BE2C (cell line): ENCODE data around the gene MSRB3.
"Not testable (repeated sequence)": the region's sequence is repeated elsewhere in the genome, so short reads cannot be mapped to it uniquely, and the experiment has no call there.

Experiments
- DNase-seq: peaks from one replicate; pipeline ENCODE4 v3.0.0-alpha.2; 2020
- H3K27me3 ChIP-seq: fragments of 250-450 bp; sonication (Bioruptor Pico); 2 replicates; pipeline ENCODE4 v1.5.1; 2020; ENCODE audit warnings: mild to moderate bottlenecking
- H3K36me3 ChIP-seq: fragments of 250-450 bp; sonication (Bioruptor Pico); 2 replicates; pipeline ENCODE4 v1.5.1; 2020; ENCODE audit warnings: mild to moderate bottlenecking
- H3K4me1 ChIP-seq: fragments of 250-450 bp; sonication (Bioruptor Pico); 2 replicates; pipeline ENCODE4 v1.5.1; 2020
- H3K4me3 ChIP-seq: 2 replicates; pipeline ENCODE4 v1.5.1; 2011; ENCODE audit warnings: low read depth, low read length
- H3K9me3 ChIP-seq: fragments of 250-450 bp; sonication (Bioruptor Pico); 2 replicates; pipeline ENCODE4 v1.5.1; 2020
- CTCF ChIP-seq: IDR thresholded peaks from 2 replicates; pipeline ENCODE4 v1.5.1; 2012; ENCODE audit warnings: mild to moderate bottlenecking, low read depth, low read length

The MSRB3 gene

GRCh38 chr12:65308601-65309071 is 30.2 kb downstream of the MSRB3 start:
- no peak for TF ChIP-seq CTCF
- peak; percentile 9 for DNase-seq
- Histone ChIP-seq H3K9me3 (no peaks in the 10 kb centered on the region), H3K4me3 (no peak overlapping the region), H3K27me3 (peaks cover 3% of the 10 kb centered on the region), H3K4me1 (peaks cover 3% of the 10 kb centered on the region; the same call in 1 of the 2 replicates), H3K36me3 (no peaks in the 10 kb centered on the region)

- H3K27me3 ChIP-seq, result peaks cover 11% of the 10 kb centered on the region
- peaks cover 3% of the 10 kb centered on the region; the same call in 1 of the 2 replicates for H3K4me1 ChIP-seq
- TF ChIP-seq CTCF, result no peak
- no peak for DNase-seq
- H3K36me3 ChIP-seq, result no peaks in the 10 kb centered on the region
- no peak overlapping the region for H3K4me3 ChIP-seq
- no peaks in the 10 kb centered on the region for H3K9me3 ChIP-seq
Measured at GRCh38 chr12:65311260-65311659, 32.8 kb downstream of the MSRB3 start.

GRCh38 chr12:65313719-65314317 is 35.3 kb downstream of the MSRB3 start:
- H3K9me3 ChIP-seq, result no peaks in the 10 kb centered on the region
- H3K36me3 ChIP-seq, result no peaks in the 10 kb centered on the region
- peaks cover 27% of the 10 kb centered on the region for H3K27me3 ChIP-seq
- DNase-seq, result no peak
- TF ChIP-seq CTCF, result peak; percentile 30; the same call in 1 of the 2 replicates
- H3K4me1 ChIP-seq, result no peaks in the 10 kb centered on the region; the same call in 1 of the 2 replicates
- H3K4me3 ChIP-seq, result no peak overlapping the region

- H3K4me3 ChIP-seq, H3K4me1 ChIP-seq, H3K36me3 ChIP-seq, H3K9me3 ChIP-seq, DNase-seq: not testable (repeated sequence)
- peaks cover 30% of the 10 kb centered on the region for H3K27me3 ChIP-seq
Measured at GRCh38 chr12:65315238-65315637, 36.8 kb downstream of the MSRB3 start.

GRCh38 chr12:65318186-65318685 is 39.8 kb downstream of the MSRB3 start:
- TF ChIP-seq CTCF, result no peak
- H3K4me3 ChIP-seq, result no peak overlapping the region
- DNase-seq, result no peak
- no peaks in the 10 kb centered on the region for H3K36me3 ChIP-seq
- no peaks in the 10 kb centered on the region for H3K4me1 ChIP-seq
- peaks cover 39% of the 10 kb centered on the region for H3K27me3 ChIP-seq
- no peaks in the 10 kb centered on the region for H3K9me3 ChIP-seq

GRCh38 chr12:65319688-65320200 is 41.3 kb downstream of the MSRB3 start:
- Histone ChIP-seq H3K36me3 (no peaks in the 10 kb centered on the region), H3K9me3 (no peaks in the 10 kb centered on the region), H3K4me3 (no peak overlapping the region), H3K27me3 (peaks cover 35% of the 10 kb centered on the region), H3K4me1 (no peaks in the 10 kb centered on the region)
- TF ChIP-seq CTCF, result no peak
- DNase-seq, result no peak
